ENCODE measurements around the gene MAST4.

MAST4 gene

DNA sequence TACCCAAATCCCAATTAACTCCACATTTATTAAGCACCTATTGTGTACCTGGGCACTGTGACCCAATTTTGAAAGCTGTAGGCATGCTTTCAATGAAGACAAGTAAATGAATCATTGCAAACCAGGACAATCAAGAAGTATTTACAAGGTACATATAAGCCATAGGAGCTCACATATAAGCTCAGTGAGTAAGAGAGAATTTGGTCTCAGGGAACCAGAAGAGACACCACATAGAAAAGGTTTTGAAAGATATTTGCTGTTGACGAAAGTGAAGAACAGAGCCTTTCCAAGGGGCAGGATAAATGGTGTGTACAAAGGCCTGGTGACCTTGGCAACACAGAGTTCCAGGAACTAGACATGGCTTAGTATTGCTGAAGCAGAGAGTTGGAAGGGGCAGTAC, 412.8 kb downstream of the MAST4 start:
- H3K27ac ChIP-seq, result no peak overlapping the region
- no peak overlapping the region for H3K4me3 ChIP-seq (ENCODE audit: low read depth, low read length)
- no peak for DNase-seq
- H3K27me3 ChIP-seq (replicated peaks), result no peaks in the 10 kb centered on the region
- TF ChIP-seq, protein P1, sequence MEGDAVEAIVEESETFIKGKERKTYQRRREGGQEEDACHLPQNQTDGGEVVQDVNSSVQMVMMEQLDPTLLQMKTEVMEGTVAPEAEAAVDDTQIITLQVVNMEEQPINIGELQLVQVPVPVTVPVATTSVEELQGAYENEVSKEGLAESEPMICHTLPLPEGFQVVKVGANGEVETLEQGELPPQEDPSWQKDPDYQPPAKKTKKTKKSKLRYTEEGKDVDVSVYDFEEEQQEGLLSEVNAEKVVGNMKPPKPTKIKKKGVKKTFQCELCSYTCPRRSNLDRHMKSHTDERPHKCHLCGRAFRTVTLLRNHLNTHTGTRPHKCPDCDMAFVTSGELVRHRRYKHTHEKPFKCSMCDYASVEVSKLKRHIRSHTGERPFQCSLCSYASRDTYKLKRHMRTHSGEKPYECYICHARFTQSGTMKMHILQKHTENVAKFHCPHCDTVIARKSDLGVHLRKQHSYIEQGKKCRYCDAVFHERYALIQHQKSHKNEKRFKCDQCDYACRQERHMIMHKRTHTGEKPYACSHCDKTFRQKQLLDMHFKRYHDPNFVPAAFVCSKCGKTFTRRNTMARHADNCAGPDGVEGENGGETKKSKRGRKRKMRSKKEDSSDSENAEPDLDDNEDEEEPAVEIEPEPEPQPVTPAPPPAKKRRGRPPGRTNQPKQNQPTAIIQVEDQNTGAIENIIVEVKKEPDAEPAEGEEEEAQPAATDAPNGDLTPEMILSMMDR (IDR thresholded peaks at IDR 0.05; ENCODE audit: low read depth, low read length, missing control alignments), result no peak
- in situ Hi-C loops (cut with HindIII; ENCODE audit: low pct_ligation_motif_present, low sequenced_read_pairs), result no loop called here
- H3K36me3 ChIP-seq (replicated peaks), result no peaks in the 10 kb centered on the region

DNA sequence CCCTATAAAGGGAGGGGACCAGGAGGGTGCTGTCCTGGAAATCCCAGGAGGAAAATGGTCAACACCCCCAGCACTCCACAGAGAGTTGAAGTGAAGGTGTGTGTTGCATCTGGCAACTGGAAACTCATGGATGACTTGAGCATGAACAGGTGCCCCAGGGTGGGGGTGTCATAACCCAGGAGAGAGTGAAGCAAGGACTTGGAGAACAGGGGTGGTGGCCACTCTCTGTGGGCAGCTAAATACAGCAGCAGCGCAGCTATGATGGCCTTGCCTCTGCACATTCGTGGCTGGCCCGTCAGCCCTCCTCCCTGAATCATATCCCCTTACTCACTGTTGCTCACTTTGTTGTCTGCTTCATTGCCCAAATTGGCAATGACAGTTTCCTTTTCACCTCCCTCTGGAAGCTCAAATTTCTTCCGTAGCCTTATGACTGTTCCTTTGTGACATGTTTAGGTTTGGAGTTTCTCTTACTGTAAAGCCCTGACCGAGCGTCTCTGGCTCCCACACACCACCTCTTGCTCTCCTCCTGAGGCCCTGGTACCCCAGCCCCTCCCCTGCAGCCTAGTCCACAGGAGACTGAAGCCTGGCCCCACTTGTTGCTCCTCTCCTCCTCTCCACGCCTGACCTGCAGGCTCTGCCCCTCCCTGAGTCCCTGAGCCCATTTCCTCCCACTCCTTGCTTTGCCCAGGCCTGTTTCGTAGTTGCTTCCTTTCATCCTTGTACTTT, 414.7 kb downstream of the MAST4 start:
- Histone ChIP-seq H3K27ac (peak overlapping the region; percentile 86), H3K36me3 (replicated peaks) (no peaks in the 10 kb centered on the region), H3K27me3 (replicated peaks) (no peaks in the 10 kb centered on the region), H3K4me3 (ENCODE audit: low read depth, low read length) (peak overlapping the region; percentile 13)
- in situ Hi-C loops (cut with HindIII; ENCODE audit: low pct_ligation_motif_present, low sequenced_read_pairs), result no loop called here
- peak; percentile 76 for DNase-seq
- TF ChIP-seq, protein P1 (IDR thresholded peaks at IDR 0.05; ENCODE audit: low read depth, low read length, missing control alignments), result no peak

DNA sequence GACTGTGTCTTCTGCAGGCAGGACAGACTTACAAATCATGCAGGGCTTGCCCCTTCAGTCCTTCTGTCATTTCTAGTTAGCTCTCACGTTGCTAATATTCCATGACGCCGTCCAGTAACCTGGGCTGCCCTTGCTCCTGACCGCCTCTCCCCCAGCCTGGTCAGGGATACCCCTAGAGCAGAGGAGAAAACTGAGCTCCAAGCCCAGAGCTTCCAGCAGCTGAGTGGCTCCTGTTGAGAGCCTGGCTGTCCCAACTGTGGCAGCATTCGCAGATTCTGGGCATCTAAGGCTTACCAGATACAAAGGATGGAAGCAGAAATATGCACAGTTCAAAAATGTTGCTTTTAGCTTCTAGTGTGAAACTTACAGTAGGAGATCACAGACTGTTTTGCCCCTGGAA, 415.2 kb downstream of the MAST4 start:
- no peak overlapping the region for H3K4me3 ChIP-seq (ENCODE audit: low read depth, low read length)
- peak overlapping the region; percentile 86 for H3K27ac ChIP-seq
- in situ Hi-C loops (cut with HindIII; ENCODE audit: low pct_ligation_motif_present, low sequenced_read_pairs), result no loop called here

DNA sequence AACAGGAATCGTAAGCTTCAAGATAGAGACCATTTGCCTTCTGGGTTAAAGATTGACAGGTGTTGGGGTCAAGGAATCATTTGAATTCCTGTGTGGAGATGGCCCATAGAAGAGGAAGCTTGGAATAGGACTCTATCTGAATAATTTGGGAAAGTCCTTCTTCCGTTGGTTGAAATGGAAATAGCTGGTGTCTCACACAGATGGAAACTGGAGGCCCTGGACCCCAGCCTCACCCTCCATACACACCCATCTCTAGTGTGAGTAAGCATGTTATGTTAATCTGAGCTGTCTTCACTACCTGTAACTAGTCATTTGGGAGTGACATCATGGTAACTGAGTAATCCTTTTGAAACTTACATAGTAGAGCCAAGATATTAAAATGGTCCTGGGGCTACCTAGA, 416.0 kb downstream of the MAST4 start:
- Histone ChIP-seq H3K4me3 (ENCODE audit: low read depth, low read length) (no peak overlapping the region), H3K27ac (peak overlapping the region; percentile 86), H3K27me3 (replicated peaks) (no peaks in the 10 kb centered on the region), H3K36me3 (replicated peaks) (no peaks in the 10 kb centered on the region)
- TF ChIP-seq, protein P1 (IDR thresholded peaks at IDR 0.05; ENCODE audit: low read depth, low read length, missing control alignments), result no peak
- DNase-seq, result no peak
- in situ Hi-C loops (cut with HindIII; ENCODE audit: low pct_ligation_motif_present, low sequenced_read_pairs), result no loop called here

More for the DNA sequence above, 415.2 kb downstream of the MAST4 start:
- TF ChIP-seq, protein P1 (IDR thresholded peaks at IDR 0.05; ENCODE audit: low read depth, low read length, missing control alignments), result no peak
- no peak for DNase-seq
- Histone ChIP-seq H3K36me3 (replicated peaks) (no peaks in the 10 kb centered on the region), H3K27me3 (replicated peaks) (no peaks in the 10 kb centered on the region)

DNA sequence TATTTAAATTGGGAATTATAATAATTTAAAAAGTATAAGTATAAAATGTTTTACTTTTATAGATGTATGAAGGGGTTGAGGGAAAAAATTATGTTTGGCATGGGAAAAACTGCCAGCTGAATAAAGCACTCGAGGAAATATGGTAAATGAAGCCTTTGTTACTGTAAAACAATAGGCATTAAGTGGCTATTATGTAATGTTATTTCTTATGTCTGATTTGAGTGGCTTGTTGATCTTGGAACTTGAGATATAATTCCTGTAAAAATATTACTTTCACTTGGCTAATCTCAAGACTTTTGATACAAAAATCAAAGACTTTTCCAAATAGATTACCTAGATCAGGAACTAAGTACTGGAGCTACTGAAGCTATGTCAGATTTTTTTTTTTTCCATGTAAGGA, 417.5 kb downstream of the MAST4 start:
- in situ Hi-C loops (cut with HindIII; ENCODE audit: low pct_ligation_motif_present, low sequenced_read_pairs), result no loop called here
- Histone ChIP-seq H3K36me3 (replicated peaks) (no peaks in the 10 kb centered on the region), H3K4me3 (ENCODE audit: low read depth, low read length) (no peak overlapping the region), H3K27ac (no peak overlapping the region), H3K27me3 (replicated peaks) (no peaks in the 10 kb centered on the region)
- no peak for DNase-seq
- TF ChIP-seq, protein P1 (IDR thresholded peaks at IDR 0.05; ENCODE audit: low read depth, low read length, missing control alignments), result no peak

DNA sequence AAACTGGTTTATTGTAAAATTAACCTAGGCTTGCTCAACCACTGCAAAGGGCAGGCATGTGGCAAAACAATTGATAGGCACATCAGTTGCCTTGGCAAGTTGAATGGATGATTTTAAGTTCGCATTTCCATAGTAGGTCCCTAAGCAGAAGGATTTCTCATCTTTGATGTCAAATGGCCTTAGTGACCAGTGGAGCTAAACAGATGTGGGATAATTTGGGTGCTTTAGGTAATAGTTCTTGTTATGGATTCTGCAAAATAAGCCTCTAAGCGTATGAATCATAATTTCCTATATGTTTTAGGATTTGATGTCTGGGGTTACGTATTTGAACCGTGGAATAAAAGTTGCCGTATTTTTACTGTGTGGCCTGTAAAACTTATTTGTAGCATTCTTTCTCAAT, 418.0 kb downstream of the MAST4 start:
- Histone ChIP-seq H3K4me3 (ENCODE audit: low read depth, low read length) (no peak overlapping the region), H3K27me3 (replicated peaks) (no peaks in the 10 kb centered on the region), H3K36me3 (replicated peaks) (no peaks in the 10 kb centered on the region), H3K27ac (no peak overlapping the region)
- no peak for DNase-seq
- TF ChIP-seq, protein P1 (IDR thresholded peaks at IDR 0.05; ENCODE audit: low read depth, low read length, missing control alignments), result no peak
- in situ Hi-C loops (cut with HindIII; ENCODE audit: low pct_ligation_motif_present, low sequenced_read_pairs), result no loop called here

Measured in brain microvascular endothelial cell (primary cell).